ENCODE measurements around the gene ATPAF1. TPM values are rescaled to one million over a fixed set of nuclear protein-coding genes. Genes with fewer than 3 reads are reported as not detected.

ATPAF1 gene
- total RNA-seq, 1 experiment from 2014 or later, result 50.3 TPM

DNA sequence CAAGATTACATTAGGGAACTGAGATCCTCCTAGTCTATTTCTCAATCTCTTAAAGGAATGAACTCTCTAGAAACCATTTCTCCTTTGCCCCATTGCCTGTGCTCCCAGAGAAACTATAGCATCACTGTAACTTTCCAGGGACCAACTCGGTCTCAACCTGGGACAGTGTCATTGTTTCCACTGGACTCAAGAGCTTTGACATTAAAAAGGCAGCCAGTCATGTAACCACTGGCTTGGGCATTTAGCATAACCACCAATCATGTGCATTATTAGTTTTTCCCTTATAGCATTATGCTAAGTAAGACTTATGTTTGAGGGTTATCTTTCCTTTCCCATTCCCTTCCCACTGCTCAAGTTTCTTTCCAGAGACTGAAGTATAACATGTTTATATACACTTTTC lies 21.7 kb upstream of the ATPAF1 start:
- Histone ChIP-seq H3K36me3 (ENCODE audit: low read depth) (peaks cover 50% of the 10 kb centered on the region), H3K4me1 (replicated peaks; ENCODE audit: insufficient read depth) (peaks cover 10% of the 10 kb centered on the region; the same call in 1 of the 2 replicates), H3K4me3 (no peak overlapping the region), H3K9me3 (ENCODE audit: insufficient read depth, low read depth) (no peaks in the 10 kb centered on the region), H3K79me2 (ENCODE audit: low read depth) (0 out of 2 replicates have a peak, but pooled peaks cover 7% of the 10 kb centered on the region), H3K27me3 (ENCODE audit: insufficient read depth, low read depth) (no peaks in the 10 kb centered on the region), H4K20me1 (ENCODE audit: insufficient read depth) (peaks cover 9% of the 10 kb centered on the region; the same call in 1 of the 2 replicates), H3K9me2 (ENCODE audit: insufficient read depth) (no peaks in the 10 kb centered on the region), H3K27ac (no peak overlapping the region), H3F3A (ENCODE audit: insufficient read depth, low read depth) (peaks cover 8% of the 10 kb centered on the region; the same call in 1 of the 2 replicates), H2AFZ (no peak overlapping the region), H3K4me2 (no peak overlapping the region)
- no peak for TF ChIP-seq EZH2 (IDR thresholded peaks at IDR 0.05; ENCODE audit: low read depth)
- TF ChIP-seq CTCF (conservative IDR thresholded peaks at IDR 0.05), result no peak
- no peak for DNase-seq
- no TSS peak for BruUV-seq (replicated peaks)
- ChIA-PET CTCF (no interaction called here), POLR2A (ENCODE audit: unreplicated experiment) (no interaction called here)
- intact Hi-C loops (cut with micrococcal nuclease; ENCODE audit: unreplicated experiment), result no loop called here

GRCh38 chr1:46689356-46689755 lies 21.2 kb upstream of the ATPAF1 start:
- no peak overlapping the region for H2AFZ ChIP-seq
- H3K4me3 ChIP-seq, result no peak overlapping the region
- 0 out of 2 replicates have a peak, but pooled peaks cover 7% of the 10 kb centered on the region for H3K79me2 ChIP-seq (ENCODE audit: low read depth)
- no peak overlapping the region for H3K27ac ChIP-seq
- intact Hi-C loops (cut with micrococcal nuclease; ENCODE audit: unreplicated experiment), result no loop called here
- peaks cover 9% of the 10 kb centered on the region; the same call in 1 of the 2 replicates for H4K20me1 ChIP-seq (ENCODE audit: insufficient read depth)
- ChIA-PET POLR2A (ENCODE audit: unreplicated experiment) (no interaction called here), CTCF (no interaction called here)
- no peak overlapping the region for H3K4me2 ChIP-seq
- no TSS peak for BruUV-seq (replicated peaks)
- H3F3A ChIP-seq (ENCODE audit: insufficient read depth, low read depth), result peaks cover 8% of the 10 kb centered on the region; the same call in 1 of the 2 replicates
- H3K36me3 ChIP-seq (ENCODE audit: low read depth), result peaks cover 54% of the 10 kb centered on the region
- H3K9me2 ChIP-seq (ENCODE audit: insufficient read depth), result no peaks in the 10 kb centered on the region
- no peaks in the 10 kb centered on the region for H3K27me3 ChIP-seq (ENCODE audit: insufficient read depth, low read depth)
- H3K4me1 ChIP-seq (replicated peaks; ENCODE audit: insufficient read depth), result peaks cover 10% of the 10 kb centered on the region; the same call in 1 of the 2 replicates
- TF ChIP-seq CTCF (conservative IDR thresholded peaks at IDR 0.05) (no peak), EZH2 (IDR thresholded peaks at IDR 0.05; ENCODE audit: low read depth) (no peak)
- no peaks in the 10 kb centered on the region for H3K9me3 ChIP-seq (ENCODE audit: insufficient read depth, low read depth)
- DNase-seq, result no peak

DNA sequence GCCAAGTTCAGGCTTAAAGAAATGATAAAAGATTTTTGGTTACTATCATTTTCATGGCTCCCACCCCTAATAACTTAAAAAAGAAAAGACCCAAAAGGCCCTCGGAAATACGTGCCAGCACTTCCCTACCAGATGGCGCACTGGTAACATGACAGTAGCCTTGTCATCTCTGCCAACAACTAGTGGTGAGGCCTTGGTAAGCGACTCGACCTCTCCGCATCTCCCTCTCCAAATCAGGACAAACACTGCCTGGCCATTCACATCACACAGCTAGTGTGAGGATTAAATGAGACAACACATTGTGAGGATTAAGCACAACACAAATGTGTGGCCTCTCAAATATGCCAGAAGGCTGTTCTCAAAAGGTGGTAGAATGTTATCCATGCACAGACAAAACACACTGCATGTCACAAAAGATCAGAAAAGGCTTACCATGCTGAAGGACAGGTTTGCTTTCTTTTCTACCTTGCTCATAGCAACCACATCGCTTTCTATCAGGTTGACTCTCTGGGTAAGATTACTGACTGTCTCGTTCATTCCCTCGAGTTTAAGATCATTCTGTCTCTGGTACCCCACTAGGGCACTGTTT lies 19.9 kb upstream of the ATPAF1 start:
- Histone ChIP-seq H3K4me2 (0 out of 2 replicates have a peak overlapping the region, but pooled peaks have one; percentile 26), H3K79me2 (ENCODE audit: low read depth) (0 out of 2 replicates have a peak, but pooled peaks cover 7% of the 10 kb centered on the region), H3K27ac (no peak overlapping the region), H3K4me3 (no peak overlapping the region), H3F3A (ENCODE audit: insufficient read depth, low read depth) (peaks cover 9% of the 10 kb centered on the region; the same call in 1 of the 2 replicates), H2AFZ (no peak overlapping the region), H3K36me3 (ENCODE audit: low read depth) (peaks cover 60% of the 10 kb centered on the region), H3K9me3 (ENCODE audit: insufficient read depth, low read depth) (no peaks in the 10 kb centered on the region), H4K20me1 (ENCODE audit: insufficient read depth) (peaks cover 5% of the 10 kb centered on the region; the same call in 1 of the 2 replicates), H3K27me3 (ENCODE audit: insufficient read depth, low read depth) (no peaks in the 10 kb centered on the region), H3K4me1 (replicated peaks; ENCODE audit: insufficient read depth) (peaks cover 10% of the 10 kb centered on the region; the same call in 1 of the 2 replicates), H3K9me2 (ENCODE audit: insufficient read depth) (no peaks in the 10 kb centered on the region)
- intact Hi-C loops (cut with micrococcal nuclease; ENCODE audit: unreplicated experiment), result no loop called here
- CTCF ChIA-PET, result no interaction called here
- no peak for DNase-seq
- TF ChIP-seq EZH2 (IDR thresholded peaks at IDR 0.05; ENCODE audit: low read depth) (no peak), CTCF (conservative IDR thresholded peaks at IDR 0.05) (no peak)
- no TSS peak for BruUV-seq (replicated peaks)
- POLR2A ChIA-PET (ENCODE audit: unreplicated experiment), result no interaction called here
